ENCODE data around the gene FRG2.
"Not testable (repeated sequence)": the region's sequence is repeated elsewhere in the genome, so short reads cannot be mapped to it uniquely, and the experiment has no call there.

Gene FRG2

DNA sequence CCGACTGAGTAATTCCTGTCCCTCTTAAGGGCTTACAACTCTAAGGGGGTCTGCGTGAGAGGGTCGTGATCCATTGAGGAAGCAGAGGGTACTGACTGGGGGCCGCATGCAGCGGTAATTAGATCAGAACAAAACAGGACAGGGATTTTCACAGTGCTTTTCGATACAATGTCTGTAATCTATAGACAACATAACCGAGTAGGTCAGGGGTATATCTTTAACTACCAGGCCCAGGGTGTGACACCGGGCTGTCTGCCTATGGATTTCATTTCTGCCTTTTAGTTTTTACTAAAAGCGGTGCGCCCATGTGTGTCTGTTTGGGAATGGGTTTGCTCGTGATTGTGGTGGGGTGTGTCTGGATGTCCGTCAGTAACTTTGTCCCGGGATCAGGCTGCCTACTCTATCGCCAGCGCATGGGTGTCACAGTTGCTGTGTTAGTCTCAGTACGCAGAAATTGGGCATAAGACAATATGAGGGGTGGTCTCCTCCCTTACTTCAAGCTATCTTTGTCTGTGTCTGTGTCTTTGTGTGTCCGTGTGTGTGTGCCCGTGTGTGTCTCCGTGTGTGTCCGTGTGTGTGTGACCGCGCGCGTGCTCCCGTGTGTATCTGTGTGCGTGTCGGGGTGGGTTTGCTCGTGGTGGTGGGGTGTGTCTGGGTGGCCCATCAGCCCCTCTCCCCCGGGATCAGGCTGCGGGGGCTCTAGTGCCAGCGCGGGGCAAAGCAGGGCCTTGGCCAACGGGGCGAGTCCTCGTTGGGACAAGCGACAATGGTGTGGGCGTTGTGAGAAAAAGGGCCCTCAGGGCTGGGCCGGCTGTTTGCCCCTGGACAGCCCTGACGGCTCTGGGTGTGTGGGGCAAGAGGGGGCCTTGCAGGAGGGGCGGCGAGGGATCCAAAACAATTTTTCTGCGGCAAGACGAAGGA is 10.4 kb downstream of the FRG2 start:
- DNase-seq (ENCODE audit: low read depth, low spot score), result no peak

DNA sequence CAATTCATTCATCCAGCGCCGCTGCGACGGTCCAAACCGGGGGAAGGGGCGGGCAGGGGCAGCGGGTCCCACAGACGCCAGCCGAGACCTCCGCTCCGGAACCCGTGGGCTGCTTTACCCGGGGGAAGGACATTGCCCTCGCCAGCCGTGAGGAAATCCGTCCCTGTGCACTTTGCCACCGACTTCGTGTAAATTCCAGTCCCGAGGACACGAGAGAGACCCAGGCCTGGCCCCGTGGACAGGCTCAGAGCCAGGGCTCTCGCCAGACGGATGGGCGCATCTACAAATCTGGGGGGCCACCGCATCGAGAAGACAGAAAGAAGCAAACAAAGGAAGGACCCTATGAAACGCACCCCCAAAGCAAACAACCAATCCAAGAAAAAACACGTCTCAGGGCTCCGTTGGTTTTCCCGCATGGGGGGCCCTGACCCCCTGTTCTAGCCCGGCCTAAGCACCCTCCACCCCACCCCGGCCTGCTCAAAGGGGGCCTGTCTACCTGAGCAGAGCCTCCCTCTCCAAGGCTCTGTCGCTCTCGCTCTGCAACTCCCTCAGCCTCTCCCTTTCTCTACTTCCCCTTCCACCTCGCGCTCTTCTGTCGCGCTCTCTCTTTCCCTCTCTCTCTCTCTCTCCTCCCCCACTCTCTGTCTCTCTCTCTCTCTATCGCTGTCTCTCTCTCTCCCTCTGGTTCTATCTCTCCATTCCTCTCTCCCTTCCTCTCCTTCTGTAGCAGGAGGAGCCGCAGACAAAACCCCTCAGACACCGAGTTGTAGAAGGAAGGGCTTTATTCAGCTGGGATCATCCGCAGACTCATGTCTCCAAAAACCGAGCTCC is 11.3 kb downstream of the FRG2 start:
- DNase-seq (ENCODE audit: low read depth, low spot score), result no peak

DNA sequence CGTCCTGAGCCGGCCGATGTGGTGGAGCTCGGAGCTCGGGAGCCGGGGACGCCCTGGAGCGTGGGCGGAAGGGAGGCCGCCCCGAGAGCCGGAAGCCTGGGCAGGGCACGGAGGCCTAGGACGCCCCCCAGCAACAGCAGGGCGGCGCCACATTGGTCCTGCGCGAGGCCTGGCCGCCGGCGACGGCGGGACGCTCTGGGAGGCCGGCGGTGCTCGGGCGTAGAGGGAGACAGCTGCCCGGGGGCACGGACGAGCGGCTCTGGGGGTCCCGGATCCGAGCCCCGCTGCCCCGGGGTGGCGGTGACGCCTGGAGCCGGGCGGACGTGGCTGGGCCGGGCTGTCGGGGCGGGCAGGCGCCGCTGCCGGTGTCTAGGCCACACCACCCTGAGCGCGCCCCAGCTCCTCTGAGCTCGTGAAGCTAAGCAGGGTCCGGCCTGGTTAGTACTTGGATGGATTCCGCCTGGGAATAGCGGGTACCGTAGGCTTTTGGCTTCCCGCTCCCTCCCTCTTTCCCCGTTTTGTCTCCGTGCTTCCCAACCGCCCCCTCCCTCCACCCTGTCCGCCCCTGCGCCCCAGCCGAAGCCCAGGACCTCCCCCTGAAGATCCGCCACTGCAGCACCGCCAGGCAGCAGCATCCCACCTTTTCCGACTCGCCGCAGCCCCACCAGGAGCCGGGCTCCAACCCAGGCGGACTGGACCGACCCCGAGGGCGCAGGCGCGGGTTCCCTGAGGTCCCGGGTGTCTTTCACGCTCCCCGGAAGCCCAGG is 12.1 kb downstream of the FRG2 start:
- no peak for DNase-seq (ENCODE audit: low read depth, low spot score)

DNA sequence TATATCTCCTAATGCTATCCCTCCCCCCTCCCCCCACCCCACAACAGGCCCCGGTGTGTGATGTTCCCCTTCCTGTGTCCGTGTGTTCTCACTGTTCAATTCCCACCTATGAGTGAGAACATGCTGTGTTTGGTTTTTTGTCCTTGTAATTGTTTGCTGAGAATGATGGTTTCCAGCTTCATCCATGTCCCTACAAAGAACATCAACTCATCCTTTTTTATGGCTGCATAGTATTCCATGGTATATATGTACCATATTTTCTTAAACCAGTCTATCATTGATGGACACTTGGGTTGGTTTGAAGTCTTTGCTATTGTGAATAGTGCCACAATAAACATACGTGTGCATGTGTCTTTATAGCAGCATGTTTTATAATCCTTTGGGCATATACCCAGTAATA is 37.1 kb downstream of the FRG2 start:
- DNase-seq (ENCODE audit: low read depth, low spot score), result not testable (repeated sequence)

DNA sequence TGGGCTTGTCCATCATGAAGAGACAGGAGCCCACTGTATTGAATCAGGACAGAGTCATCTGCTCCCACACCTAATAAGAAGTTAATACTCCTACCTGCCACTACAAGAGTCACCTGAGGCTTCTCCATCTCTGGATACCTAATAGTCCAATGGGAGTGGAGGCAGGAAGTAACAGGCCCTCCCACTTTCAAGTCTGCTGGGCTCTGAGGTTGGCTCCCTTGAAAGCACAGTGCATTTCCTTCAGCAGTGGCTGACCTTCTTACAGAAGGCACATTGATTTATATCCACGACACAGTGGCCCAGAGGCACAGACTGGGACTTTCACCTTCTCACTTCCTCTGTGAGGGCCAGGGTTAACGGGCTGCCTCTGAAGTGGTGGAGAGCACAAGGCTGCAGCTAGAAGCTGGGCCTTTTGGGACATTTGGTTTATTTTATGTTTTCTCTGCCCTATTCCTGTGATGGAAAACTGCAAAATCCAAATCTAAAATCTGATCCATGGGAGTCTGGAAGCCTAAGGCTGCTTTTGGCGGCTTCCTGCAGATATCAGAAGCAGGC is 38.1 kb downstream of the FRG2 start:
- no peak for DNase-seq (ENCODE audit: low read depth, low spot score)

DNA sequence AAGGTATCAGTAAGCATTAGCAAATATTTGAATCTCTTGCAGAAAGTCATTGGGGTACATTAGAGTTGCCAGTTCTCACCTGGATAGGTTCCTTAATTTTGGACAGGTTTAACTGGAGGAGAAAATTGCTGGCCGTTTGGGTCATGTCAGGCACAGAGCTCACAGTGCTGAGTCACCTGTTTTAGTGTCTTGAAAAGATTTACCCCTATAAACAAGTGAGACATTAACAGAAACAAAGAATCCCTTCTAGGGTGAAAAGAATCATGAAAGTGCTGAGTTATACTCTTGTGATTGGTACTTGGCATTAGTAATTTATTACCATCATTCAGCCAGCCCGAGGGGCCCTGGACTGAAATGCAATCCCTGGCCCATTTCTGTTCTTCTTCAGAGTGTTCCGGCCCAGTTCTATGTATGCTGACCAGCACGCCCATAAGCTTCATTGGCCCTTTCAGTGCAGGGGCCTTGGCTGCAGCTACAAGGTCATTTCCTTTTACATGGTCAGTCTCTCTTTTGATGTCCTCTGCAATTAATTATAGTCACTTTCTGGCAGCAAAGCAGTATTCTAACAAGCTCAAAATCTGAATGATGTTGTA is 41.3 kb downstream of the FRG2 start:
- DNase-seq (ENCODE audit: low read depth, low spot score), result not testable (repeated sequence)

DNA sequence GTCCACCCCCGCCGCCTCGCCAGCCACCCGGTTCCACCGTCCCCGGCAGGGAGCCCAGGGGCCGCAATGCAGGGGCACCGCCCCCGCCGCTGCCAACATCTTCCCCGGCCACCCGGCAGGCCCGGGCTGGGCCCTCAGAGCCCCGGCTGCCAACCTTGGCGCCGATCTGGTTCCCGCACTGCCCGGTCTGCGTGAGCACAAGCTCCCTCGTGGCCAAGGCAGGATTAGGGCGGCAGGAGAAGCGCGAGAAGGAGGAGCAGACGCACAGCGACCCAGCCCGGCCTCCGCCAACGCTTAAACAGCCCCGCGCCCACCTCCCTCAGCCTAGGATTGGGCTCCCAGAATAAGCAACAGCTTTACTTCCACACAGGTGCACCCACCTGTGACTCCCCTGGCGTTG is 42.4 kb downstream of the FRG2 start:
- DNase-seq (ENCODE audit: low read depth, low spot score), result not testable (repeated sequence)

DNA sequence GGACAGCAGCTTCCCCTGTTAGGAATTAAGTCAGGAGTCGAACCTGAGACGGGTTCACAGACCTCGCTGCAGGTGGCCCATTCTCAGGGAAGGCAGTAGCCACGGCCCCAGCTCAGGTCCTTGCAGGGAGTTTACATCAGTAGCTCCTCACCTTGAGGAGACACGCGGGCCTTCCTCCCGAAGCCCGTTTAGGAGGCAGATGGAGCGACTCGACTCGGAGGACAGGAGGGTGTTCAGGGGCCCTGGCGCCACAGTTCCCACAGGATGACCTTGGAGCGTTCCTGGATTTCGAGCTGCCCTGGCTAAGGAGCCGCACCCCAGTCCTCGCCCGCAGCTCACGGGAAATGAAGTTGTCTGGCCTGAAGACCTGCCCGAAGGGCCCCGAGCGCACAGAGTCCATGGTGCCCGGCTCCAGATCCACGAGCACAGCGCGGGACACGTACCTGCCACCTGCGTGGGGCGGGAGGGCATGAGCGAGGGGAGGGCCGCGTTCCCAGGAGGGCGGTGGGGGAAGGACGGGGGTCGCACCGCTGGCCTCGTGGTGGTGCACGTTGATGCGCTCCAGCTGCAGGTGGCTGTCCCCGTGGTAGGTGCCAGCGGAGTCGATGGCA is 43.0 kb downstream of the FRG2 start:
- not testable (repeated sequence) for DNase-seq (ENCODE audit: low read depth, low spot score)

DNA sequence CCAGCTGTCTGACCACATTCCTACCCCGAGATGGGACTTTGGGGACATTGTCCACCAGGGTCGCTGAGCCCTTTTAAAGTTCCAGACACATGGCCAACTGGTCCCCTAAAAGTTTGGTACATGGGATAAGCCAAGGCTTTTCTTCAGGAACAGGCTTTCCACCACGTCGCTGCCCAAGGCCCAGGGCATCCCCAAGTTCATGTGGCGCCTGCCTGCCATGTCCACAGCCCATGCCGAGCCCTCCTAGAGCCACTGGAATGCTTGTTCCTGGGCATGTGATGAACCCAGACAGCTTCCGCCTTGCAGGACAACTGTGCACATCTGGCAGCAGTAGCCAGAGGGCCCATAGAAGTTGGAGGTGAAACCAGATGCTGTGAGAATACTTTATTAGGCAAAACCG is 45.1 kb downstream of the FRG2 start:
- no peak for DNase-seq (ENCODE audit: low read depth, low spot score)

DNA sequence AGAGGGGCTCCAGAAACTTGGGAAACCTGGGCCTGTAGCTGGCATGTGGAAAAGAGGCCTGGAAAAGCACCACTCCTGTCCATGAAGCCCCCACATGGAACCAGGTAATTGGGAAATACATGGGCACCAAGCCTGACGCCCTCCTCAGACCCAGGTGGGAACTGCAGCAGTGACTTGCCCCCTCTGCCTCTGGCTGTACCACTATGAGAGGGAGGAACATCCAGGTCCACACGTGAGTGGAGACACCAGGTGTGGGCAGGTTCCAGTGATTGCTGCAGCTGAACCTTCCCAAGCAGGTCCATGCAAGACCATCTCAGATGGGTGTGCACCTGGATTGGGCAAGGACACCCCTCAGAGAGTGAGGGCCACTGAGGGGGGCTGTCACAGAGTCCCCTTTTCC is 46.8 kb downstream of the FRG2 start:
- DNase-seq (ENCODE audit: low read depth, low spot score), result not testable (repeated sequence)

DNA sequence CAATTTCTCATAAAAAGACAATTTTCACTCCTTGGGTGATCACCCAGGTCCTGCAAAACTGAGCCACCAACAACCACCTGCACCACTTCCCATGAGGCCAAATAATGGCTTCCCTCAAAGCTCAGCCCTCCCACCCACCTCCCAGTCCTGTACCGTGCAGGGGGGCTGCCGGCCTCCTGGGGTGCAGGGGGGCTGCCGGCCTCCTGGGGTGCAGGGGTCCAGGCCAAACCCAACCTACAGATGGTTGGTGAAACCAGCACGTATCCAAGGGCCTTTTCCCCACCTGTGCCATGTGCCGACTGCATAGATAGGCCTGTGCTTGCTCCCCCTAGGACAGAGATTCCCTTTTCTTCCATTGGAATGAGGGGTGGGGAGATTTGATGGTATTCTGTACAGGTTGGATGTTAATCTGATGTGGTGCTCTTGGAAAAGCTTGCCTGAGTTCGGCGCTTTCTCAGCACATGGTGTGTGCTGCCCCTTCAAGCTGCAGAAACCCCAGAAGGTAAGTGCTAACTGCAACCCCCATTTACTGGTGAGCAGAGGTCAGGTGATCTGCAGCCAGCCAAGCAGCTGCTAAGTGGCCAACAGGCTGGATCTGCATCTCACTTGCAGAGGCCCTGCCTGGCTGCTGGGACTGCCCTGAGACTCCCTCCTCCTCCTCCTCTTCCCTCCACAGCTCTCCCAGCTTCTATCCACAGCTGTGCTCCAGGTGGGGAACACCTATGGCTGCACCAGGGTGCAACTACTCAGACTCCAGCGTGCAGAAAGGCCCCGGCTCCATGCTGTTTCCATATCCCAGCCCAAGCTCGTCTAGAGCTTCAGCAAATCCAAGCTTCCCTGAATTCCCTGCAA is 47.6 kb downstream of the FRG2 start:
- DNase-seq (ENCODE audit: low read depth, low spot score), result no peak

Data from brain pericyte (primary cell).